ENCODE data around the gene TACC3.

Gene TACC3

DNA sequence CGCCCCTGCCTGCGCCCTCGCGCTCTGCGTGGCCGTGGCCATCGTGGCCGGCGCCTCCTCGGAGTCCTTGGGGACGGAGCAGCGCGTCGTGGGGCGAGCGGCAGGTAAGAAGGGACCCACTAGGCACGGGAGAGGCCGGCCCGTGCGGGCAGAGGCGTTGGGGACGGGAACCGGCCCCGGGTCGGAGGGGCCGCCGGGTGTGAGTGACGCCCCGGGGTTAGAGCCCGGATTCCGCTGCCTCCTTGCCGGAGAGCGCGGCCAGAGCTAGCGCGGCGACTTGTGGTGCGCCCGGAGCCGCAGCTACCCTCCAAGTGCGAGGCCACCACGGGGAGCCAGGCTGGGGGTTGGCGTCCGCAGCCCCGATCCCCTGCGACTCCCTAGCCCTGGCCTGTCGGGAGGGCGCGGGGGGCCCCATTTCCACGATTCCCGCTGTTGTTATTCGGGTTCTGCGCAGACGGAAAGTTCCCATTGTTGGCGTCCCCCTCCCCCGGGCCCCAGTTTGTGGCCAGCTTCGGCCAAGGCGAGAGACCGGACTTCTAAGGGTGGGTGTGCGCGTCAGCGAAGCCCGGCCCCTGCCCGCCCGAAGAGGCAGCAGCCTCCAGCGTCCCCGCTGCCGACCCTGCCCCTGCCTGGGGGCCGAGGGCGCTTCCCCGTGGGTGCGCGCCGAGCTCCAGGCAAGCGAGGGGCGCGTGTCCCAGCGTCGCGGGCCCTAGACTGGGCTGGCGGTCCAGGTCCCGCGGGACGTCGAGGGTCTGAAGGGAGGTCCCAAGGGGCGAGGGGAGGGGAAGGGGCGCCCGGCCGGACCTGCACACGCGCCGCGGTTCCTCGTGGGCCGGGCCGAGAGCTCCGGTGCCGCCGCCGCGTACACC is 72.9 kb downstream of the TACC3 start:
- DNase-seq (ENCODE audit: low spot score): no peak

Measured in cerebellar cortex (tissue), 1 donor.